K562 (cell line): ENCODE measurements around the gene CCDC136. TPM values are rescaled to one million over a fixed set of nuclear protein-coding genes. Genes with fewer than 3 reads are reported as not detected.

Experiments
- CBX2 ChIP-seq: fragments of 200-600 bp; sonication (generic); IDR thresholded peaks from one replicate; pipeline ENCODE4 v1.6.1; 2012; ENCODE audit warnings: mild to moderate bottlenecking, low read length, inconsistent platforms; ENCODE audit not compliant: insufficient read depth, poor library complexity, severe bottlenecking
- E2F8 ChIP-seq: fragments of 450-650 bp; IDR thresholded peaks from 2 replicates; pipeline ENCODE4 v1.7.1; 2018; ENCODE audit warnings: mild to moderate bottlenecking, low read depth; ENCODE audit not compliant: partially characterized antibody
- EGR1 ChIP-seq: fragments of 450-650 bp; conservative IDR thresholded peaks from 2 replicates; pipeline ENCODE4 v1.6.1; 2017; ENCODE audit warnings: mild to moderate bottlenecking
- ELF4 ChIP-seq: fragments of 450-650 bp; formaldehyde crosslinking; IDR thresholded peaks from 2 replicates; pipeline ENCODE4 v1.4.0; 2022; ENCODE audit warnings: missing genetic modification characterization
- EP400 ChIP-seq: fragments of 450-650 bp; IDR thresholded peaks from 2 replicates; pipeline ENCODE4 v1.6.1; 2017; ENCODE audit warnings: antibody characterized with exemption, mild to moderate bottlenecking, moderate library complexity
- EZH2 ChIP-seq: IDR thresholded peaks from 2 replicates; pipeline ENCODE4 v1.6.1; 2012; ENCODE audit warnings: low read depth, mild to moderate bottlenecking, inconsistent platforms, low read length, borderline replicate concordance
- GATAD2B ChIP-seq: fragments of 450-650 bp; IDR thresholded peaks from 2 replicates; pipeline ENCODE4 v1.6.1; 2017; ENCODE audit warnings: mild to moderate bottlenecking, borderline replicate concordance
- GTF2A2 ChIP-seq: IDR thresholded peaks from 2 replicates; pipeline ENCODE4 v1.6.1; 2016; ENCODE audit warnings: mild to moderate bottlenecking, missing genetic modification characterization, missing compliant biosample characterization
- KDM5B ChIP-seq: fragments of 200-600 bp; sonication (generic); IDR thresholded peaks from 2 replicates; pipeline ENCODE4 v1.6.1; 2012; ENCODE audit warnings: low read depth, mild to moderate bottlenecking, moderate library complexity, low read length, control low read depth, inconsistent platforms; ENCODE audit not compliant: insufficient replicate concordance
- MXI1 ChIP-seq: IDR thresholded peaks from 2 replicates; pipeline ENCODE4 v1.6.1; 2011; ENCODE audit warnings: low read depth, mild to moderate bottlenecking, improper control_type of control experiment, low read length
- NFE2 ChIP-seq: IDR thresholded peaks from 2 replicates; pipeline ENCODE4 v1.6.1; 2014; ENCODE audit warnings: antibody characterized with exemption, low read depth
- PHB ChIP-seq: fragments of 250-450 bp; sonication (Bioruptor Pico); IDR thresholded peaks from 2 replicates; pipeline ENCODE4 v1.5.0; 2021
- PHF21A ChIP-seq: fragments of 450-650 bp; IDR thresholded peaks from 2 replicates; pipeline ENCODE4 v1.6.1; 2017; ENCODE audit warnings: low read depth, borderline replicate concordance
- PURB ChIP-seq: sonication (generic); formaldehyde crosslinking; IDR thresholded peaks from 2 replicates; pipeline ENCODE4 v1.9.0; 2021; ENCODE audit warnings: low read depth, mild to moderate bottlenecking, missing genetic modification reagents
- TBP ChIP-seq: optimal IDR thresholded peaks from 2 replicates; pipeline ENCODE3; 2011; ENCODE audit warnings: low read depth, low read length, improper control_type of control experiment
- TEAD1 ChIP-seq, 2 experiments: fragments of 450-650 bp in 1 of 2; sonication (generic) in 1 of 2; formaldehyde crosslinking; IDR thresholded peaks; 2 replicates each; pipeline versions ENCODE4 v1.4.0 to v1.8.0; 2020 to 2022; ENCODE audit warnings: mild to moderate bottlenecking in 2 of 2, missing genetic modification reagents in 1 of 2
- XRCC4 ChIP-seq: IDR thresholded peaks from one replicate; pipeline ENCODE4 v1.6.1; 2011; ENCODE audit not compliant: insufficient read depth, insufficient read length; ENCODE audit errors: extremely low read depth
- ZBTB49 ChIP-seq: sonication (generic); formaldehyde crosslinking; IDR thresholded peaks from 2 replicates; pipeline ENCODE4 v1.8.0; 2022; ENCODE audit warnings: missing genetic modification reagents, mild to moderate bottlenecking, borderline replicate concordance
- ZBTB7A ChIP-seq: IDR thresholded peaks from 2 replicates; pipeline ENCODE4 v1.6.1; 2011; ENCODE audit warnings: low read depth, mild to moderate bottlenecking, low read length, moderate library complexity, borderline replicate concordance; ENCODE audit not compliant: control insufficient read depth
- ZEB2 ChIP-seq: fragments of 450-650 bp; IDR thresholded peaks from 2 replicates; pipeline ENCODE4 v1.6.1; 2016
- ZNF224 ChIP-seq: sonication (generic); formaldehyde crosslinking; IDR thresholded peaks from 2 replicates; pipeline ENCODE4 v1.8.0; 2022; ENCODE audit warnings: mild to moderate bottlenecking, missing genetic modification reagents
- ZNF23 ChIP-seq: fragments of 250-450 bp; sonication (Bioruptor Pico); IDR thresholded peaks from 2 replicates; pipeline ENCODE4 v1.4.0; 2020; ENCODE audit warnings: mild to moderate bottlenecking
- polyA plus RNA-seq, 8 experiments: library from polyadenylated mRNA; depleted of rRNA in 4 of 8; stranded (reverse) in 5 of 8; unstranded in 3 of 8; fragments of >200 nt; fragmentation: Nextera tagmentation in 2 of 8; fragmentation: Illumina TruSeq in 1 of 8; extraction: Ambion mirVana in 2 of 8; extraction: Trizol in 1 of 8; gene quantifications; 2 replicates each; pipeline versions ENCODE4 v1.2.1 to v1.2.3, GENCODE V29; 2011 to 2014; ENCODE audit warnings: inconsistent platforms in 1 of 8, missing spikeins in 1 of 8
- total RNA-seq, 7 experiments: library from RNA; depleted of rRNA in 6 of 7; stranded (reverse); fragments of >200 nt in 6 of 7; fragmentation: Illumina TruSeq in 2 of 7; extraction: Trizol in 2 of 7; gene quantifications; 2 replicates each; pipeline versions ENCODE4 v1.2.1 to v1.2.3, GENCODE V29; 2011 to 2021; ENCODE audit warnings: low replicate concordance in 1 of 7

CCDC136 gene
- total and polyA plus RNA-seq, 9 of the 15 experiments (the other 6 are each of a cell fraction or from before 2014, with no cell fraction given): 2.4 to 40.8 (median 26.5) TPM

DNA sequence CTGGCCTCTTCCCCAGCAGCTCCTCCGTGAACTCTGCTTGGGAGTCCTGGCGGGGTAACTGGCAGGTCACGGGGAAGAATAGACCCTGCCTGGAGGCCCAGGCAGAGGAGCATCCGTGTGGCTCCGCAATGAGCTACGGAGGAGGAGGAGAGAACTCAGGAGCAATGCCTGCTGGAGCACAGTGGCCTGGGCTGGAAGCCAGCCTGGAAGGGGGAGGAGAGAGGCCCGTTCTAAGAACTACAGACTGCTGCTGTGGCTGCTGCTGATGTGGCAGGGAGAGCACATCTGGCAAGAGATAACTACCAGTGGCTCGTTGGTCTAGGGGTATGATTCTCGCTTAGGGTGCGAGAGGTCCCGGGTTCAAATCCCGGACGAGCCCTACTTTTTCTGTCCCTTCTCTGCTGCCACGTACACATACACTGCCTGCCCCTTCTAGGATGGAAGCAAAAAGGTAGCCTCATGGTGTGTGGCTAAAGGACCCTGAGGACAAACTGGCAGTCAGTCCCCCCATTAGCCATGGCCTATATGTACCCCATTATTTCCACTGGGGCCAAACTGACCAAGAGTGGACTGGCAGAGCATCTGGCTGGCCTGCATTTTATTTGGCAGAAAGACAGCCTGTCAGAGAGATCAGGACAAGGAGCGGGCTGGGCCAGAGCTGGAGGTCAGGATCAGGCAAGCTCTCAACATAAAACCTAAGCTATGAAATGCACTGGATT, 8.5 kb upstream of the CCDC136 start (continued):
- TF ChIP-seq ZNF23 (CRISPR knock-in tag): no peak
- TF ChIP-seq KDM5B: peak; percentile 25
- 0 out of 2 replicates have a peak, but pooled peaks have one; percentile 24 for TF ChIP-seq MXI1
- TF ChIP-seq E2F8: peak; percentile 67
- no peak for TF ChIP-seq ZBTB49 (CRISPR knock-in tag)
- TF ChIP-seq NFE2: no peak
- peak; percentile 81; the same call in 1 of the 2 replicates for TF ChIP-seq ELF4
- no peak for TF ChIP-seq XRCC4
- TF ChIP-seq PURB (CRISPR knock-in tag): no peak
- no peak for TF ChIP-seq CBX2
- TF ChIP-seq TEAD1 (CRISPR knock-in tag; IDR thresholded peaks at IDR 0.05): peak; percentile 61 to 78; a peak in 2 of 4 replicates
- no peak for TF ChIP-seq GATAD2B
- no peak for TF ChIP-seq EZH2
- TF ChIP-seq EGR1: peak; percentile 31; the same call in 1 of the 2 replicates
- no peak for TF ChIP-seq ZNF224 (CRISPR knock-in tag)
- TF ChIP-seq ZEB2: no peak
- peak; percentile 81 for TF ChIP-seq EP400
- peak; percentile 40; the same call in 1 of the 2 replicates for TF ChIP-seq PHB (CRISPR knock-in tag)
- peak; percentile 40; the same call in 1 of the 2 replicates for TF ChIP-seq ZBTB7A
- TF ChIP-seq GTF2A2 (tag): no peak
- TF ChIP-seq TBP: peak; percentile 100
- peak; percentile 92 for TF ChIP-seq PHF21A
